HL-60 (cell line): ENCODE measurements around the gene SPC25.

Experiments used
- DNase-seq, 2 experiments: peaks; one replicate each; pipeline ENCODE4 v3.0.0-alpha.2; 2010 to 2020; ENCODE audit warnings: low read depth in 1 of 2, low spot score in 1 of 2
- H3K27ac ChIP-seq: fragments of 250-450 bp; sonication (Bioruptor Pico); replicated peaks from 2 replicates; pipeline ENCODE4 v1.5.1; 2020; ENCODE audit warnings: mild to moderate bottlenecking, moderate library complexity
- H3K27me3 ChIP-seq: fragments of 250-450 bp; sonication (Bioruptor Pico); 2 replicates; pipeline ENCODE4 v1.5.1; 2021; ENCODE audit warnings: mild to moderate bottlenecking, moderate library complexity; ENCODE audit not compliant: insufficient read depth, poor library complexity, severe bottlenecking
- H3K4me3 ChIP-seq: replicated peaks from 2 replicates; pipeline ENCODE4 v1.5.1; 2011; ENCODE audit warnings: mild to moderate bottlenecking, control low read depth, low read length; ENCODE audit not compliant: insufficient read depth
- CTCF ChIP-seq: IDR thresholded peaks from one replicate; pipeline ENCODE4 v1.5.1; 2011; ENCODE audit warnings: low read length, control low read depth, inconsistent platforms; ENCODE audit not compliant: insufficient read depth
- GABPA ChIP-seq: IDR thresholded peaks from 2 replicates; pipeline ENCODE4 v1.6.1; 2012; ENCODE audit warnings: low read depth
- POLR2AphosphoS5 ChIP-seq: IDR thresholded peaks from 2 replicates; pipeline ENCODE4 v1.6.1; 2012; ENCODE audit warnings: low read depth
- REST ChIP-seq: IDR thresholded peaks from 2 replicates; pipeline ENCODE4 v1.6.1; 2012; ENCODE audit warnings: low read depth; ENCODE audit not compliant: insufficient replicate concordance
- SPI1 ChIP-seq: IDR thresholded peaks from 2 replicates; pipeline ENCODE4 v1.6.1; 2012; ENCODE audit warnings: low read depth, mild to moderate bottlenecking, borderline replicate concordance

The SPC25 gene

GRCh38 chr2:168854651-168855050, 35.6 kb downstream of the SPC25 start:
- no peak for DNase-seq
- TF ChIP-seq POLR2AphosphoS5 (no peak), CTCF (no peak), GABPA (no peak), REST (no peak), SPI1 (no peak)
- no peak overlapping the region for H3K27ac ChIP-seq

GRCh38 chr2:168853471-168853870, 36.8 kb downstream of the SPC25 start:
- H3K27ac ChIP-seq, result no peak overlapping the region
- DNase-seq, result no peak
- H3K27me3 ChIP-seq, result no peaks in the 10 kb centered on the region
- TF ChIP-seq POLR2AphosphoS5, result no peak
- TF ChIP-seq SPI1, result no peak
- no peak for TF ChIP-seq CTCF
- no peak for TF ChIP-seq GABPA
- TF ChIP-seq REST, result no peak
- H3K4me3 ChIP-seq, result no peak overlapping the region

More at GRCh38 chr2:168854651-168855050, 35.6 kb downstream of the SPC25 start:
- Histone ChIP-seq H3K27me3 (no peaks in the 10 kb centered on the region), H3K4me3 (no peak overlapping the region)

- H3K4me3 ChIP-seq, result no peak overlapping the region
- H3K27ac ChIP-seq, result no peak overlapping the region
- H3K27me3 ChIP-seq, result no peaks in the 10 kb centered on the region
- no peak for TF ChIP-seq SPI1
- TF ChIP-seq CTCF, result no peak
- no peak for TF ChIP-seq GABPA
- no peak for TF ChIP-seq POLR2AphosphoS5
- no peak for TF ChIP-seq REST
- DNase-seq, result no peak
Measured at GRCh38 chr2:168852481-168852880, 37.7 kb downstream of the SPC25 start.
